HG03103 (cell line): ENCODE measurements around the gene NANOS2.
"Not testable (repeated sequence)": the region's sequence is repeated elsewhere in the genome, so short reads cannot be mapped to it uniquely, and the experiment has no call there.

Experiments
- ATAC-seq: cut with Tn5 transposase; IDR thresholded peaks from one replicate; pipeline ENCODE4 v1.9.1; 2021; ENCODE audit warnings: low read depth; ENCODE audit not compliant: unreplicated experiment

The NANOS2 gene

GRCh38 chr19:45897261-45897812, 17.2 kb downstream of the NANOS2 start:
- ATAC-seq: no peak

GRCh38 chr19:45895983-45896599, 18.5 kb downstream of the NANOS2 start:
- not testable (repeated sequence) for ATAC-seq

GRCh38 chr19:45895519-45895972, 19.0 kb downstream of the NANOS2 start:
- no peak for ATAC-seq

GRCh38 chr19:45890877-45891276, 23.7 kb downstream of the NANOS2 start:
- no peak for ATAC-seq

- no peak for ATAC-seq
Observed at GRCh38 chr19:45889210-45889885, 25.2 kb downstream of the NANOS2 start.

GRCh38 chr19:45887200-45887710, 27.3 kb downstream of the NANOS2 start:
- no peak for ATAC-seq

GRCh38 chr19:45886427-45887199, 28.0 kb downstream of the NANOS2 start:
- ATAC-seq: peak; percentile 37

GRCh38 chr19:45885556-45886426, 28.8 kb downstream of the NANOS2 start, which contains the start of gene IRF2BP1:
TSS of gene IRF2BP1 (minus strand) at chr19:45886141. CDS start at chr19:45885774, 367 bp downstream.
- ATAC-seq: peak; percentile 44

GRCh38 chr19:45884682-45885555, 29.7 kb downstream of the NANOS2 start:
- ATAC-seq: no peak

- ATAC-seq: no peak
Observed at GRCh38 chr19:45883881-45884681, 30.5 kb downstream of the NANOS2 start.

- ATAC-seq: no peak
Observed at GRCh38 chr19:45883586-45883880, 31.0 kb downstream of the NANOS2 start.

- no peak for ATAC-seq
Observed at GRCh38 chr19:45882652-45883585, 31.7 kb downstream of the NANOS2 start.

- ATAC-seq: no peak
Observed at GRCh38 chr19:45881909-45882528, 32.6 kb downstream of the NANOS2 start.

GRCh38 chr19:45881082-45881908, 33.3 kb downstream of the NANOS2 start:
- no peak for ATAC-seq

GRCh38 chr19:45879971-45880370, 34.6 kb downstream of the NANOS2 start:
- no peak for ATAC-seq

GRCh38 chr19:45879055-45879454, 35.5 kb downstream of the NANOS2 start:
- ATAC-seq: no peak
